PC-3 (cell line): Measurements from ENCODE around the gene ILF2. TPM values are rescaled to one million over a fixed set of nuclear protein-coding genes. Genes with fewer than 3 reads are reported as not detected.

ENCODE experiments used
- ATAC-seq: fragments of 200-7000 bp; cut with Tn5 transposase; 2 replicates; pipeline ENCODE4 v1.9.1; 2020; ENCODE audit warnings: mild to moderate bottlenecking, moderate library complexity
- BruUV-seq: library from RNA; stranded (reverse); fragments of 400-500 nt; replicated peaks from 2 replicates; lab custom pipeline; 2021; lab: Mats Ljungman, UMichigan
- CTCF ChIA-PET: fragments of 300-600 bp; sonication (Branson Sonifier 250); formaldehyde crosslinking; loops from one replicate; lab custom pipeline; 2022; ENCODE audit warnings: antibody characterized with exemption; lab: Charles Lee
- POLR2A ChIA-PET: fragments of 300-600 bp; sonication (Branson Sonifier 250); formaldehyde crosslinking; loops from one replicate; lab custom pipeline; 2022; ENCODE audit warnings: antibody characterized with exemption; ENCODE audit not compliant: unreplicated experiment; lab: Charles Lee
- DNase-seq: peaks from one replicate; pipeline ENCODE4 v3.0.0-alpha.2; 2015
- H2AFZ ChIP-seq: fragments of 300-600 bp; sonication (generic); 2 replicates; pipeline ENCODE4 v1.6.0; 2016; ENCODE audit warnings: antibody characterized with exemption, low read length
- H3F3A ChIP-seq: fragments of 300-600 bp; sonication (generic); one replicate; pipeline ENCODE4 v1.6.0; 2017; ENCODE audit warnings: antibody characterized with exemption, low read length, control low read depth, mild to moderate bottlenecking; ENCODE audit not compliant: unreplicated experiment
- H3K27ac ChIP-seq: fragments of 300-600 bp; sonication (generic); 2 replicates; pipeline ENCODE4 v1.5.1; 2016; ENCODE audit warnings: mild to moderate bottlenecking, low read length
- H3K27me3 ChIP-seq: fragments of 300-600 bp; sonication (generic); 2 replicates; pipeline ENCODE4 v1.6.1; 2016; ENCODE audit warnings: low read length, mixed read lengths
- H3K36me3 ChIP-seq: fragments of 300-600 bp; sonication (generic); 2 replicates; pipeline ENCODE4 v1.6.1; 2016; ENCODE audit warnings: low read depth, mixed run types, low read length, mixed read lengths
- H3K4me1 ChIP-seq: fragments of 300-600 bp; sonication (generic); 2 replicates; pipeline ENCODE4 v1.5.1; 2016; ENCODE audit warnings: low read length; ENCODE audit not compliant: insufficient read depth
- H3K4me2 ChIP-seq: fragments of 300-600 bp; sonication (generic); 2 replicates; pipeline ENCODE4 v1.6.0; 2016; ENCODE audit warnings: low read length
- H3K4me3 ChIP-seq: fragments of 300-600 bp; sonication (generic); 2 replicates; pipeline ENCODE4 v1.5.1; 2016; ENCODE audit warnings: mild to moderate bottlenecking, low read length, mixed read lengths
- H3K79me2 ChIP-seq: fragments of 300-600 bp; sonication (generic); 2 replicates; pipeline ENCODE4 v1.6.1; 2017; ENCODE audit warnings: low read length, mixed read lengths
- H3K9ac ChIP-seq: fragments of 300-600 bp; sonication (generic); 2 replicates; pipeline ENCODE4 v1.6.0; 2016; ENCODE audit warnings: mild to moderate bottlenecking, low read length
- H3K9me2 ChIP-seq: fragments of 300-600 bp; sonication (generic); replicated peaks from 2 replicates; pipeline ENCODE4 v1.6.1; 2016; ENCODE audit warnings: mixed run types, low read length, mixed read lengths
- H3K9me3 ChIP-seq: fragments of 300-600 bp; sonication (generic); 2 replicates; pipeline ENCODE4 v1.6.1; 2016; ENCODE audit warnings: low read length, mixed read lengths
- H4K20me1 ChIP-seq: fragments of 300-600 bp; sonication (generic); 2 replicates; pipeline ENCODE4 v1.6.1; 2016; ENCODE audit warnings: low read length, mixed read lengths
- EZH2 ChIP-seq: fragments of 300-600 bp; sonication (generic); IDR thresholded peaks from one replicate; pipeline ENCODE4 v1.6.1; 2017; ENCODE audit warnings: antibody characterized with exemption, mild to moderate bottlenecking, low read length; ENCODE audit not compliant: unreplicated experiment
- EZH2phosphoT487 ChIP-seq: fragments of 300-600 bp; sonication (generic); IDR thresholded peaks from 2 replicates; pipeline ENCODE4 v1.6.1; 2018; ENCODE audit warnings: mild to moderate bottlenecking, antibody characterized with exemption, low read length, borderline replicate concordance
- intact Hi-C: fragments of 100-400 bp; cut with micrococcal nuclease; formaldehyde crosslinking; loops from 2 replicates; pipeline ENCODE4 v1.9.0; 2023
- total RNA-seq: library from RNA; depleted of rRNA; stranded (reverse); fragments of >200 nt; gene quantifications from 2 replicates; pipeline ENCODE4 v1.2.3, GENCODE V29; 2014
- TF ChIP-seq, protein P1 (sequence below): fragments of 300-600 bp; sonication (generic); conservative IDR thresholded peaks from 2 replicates; pipeline ENCODE4 v1.5.1; 2017; ENCODE audit warnings: antibody characterized with exemption, low read depth, mild to moderate bottlenecking, low read length

Gene ILF2
- total RNA-seq, 1 experiment from 2014 or later = 439 TPM

DNA sequence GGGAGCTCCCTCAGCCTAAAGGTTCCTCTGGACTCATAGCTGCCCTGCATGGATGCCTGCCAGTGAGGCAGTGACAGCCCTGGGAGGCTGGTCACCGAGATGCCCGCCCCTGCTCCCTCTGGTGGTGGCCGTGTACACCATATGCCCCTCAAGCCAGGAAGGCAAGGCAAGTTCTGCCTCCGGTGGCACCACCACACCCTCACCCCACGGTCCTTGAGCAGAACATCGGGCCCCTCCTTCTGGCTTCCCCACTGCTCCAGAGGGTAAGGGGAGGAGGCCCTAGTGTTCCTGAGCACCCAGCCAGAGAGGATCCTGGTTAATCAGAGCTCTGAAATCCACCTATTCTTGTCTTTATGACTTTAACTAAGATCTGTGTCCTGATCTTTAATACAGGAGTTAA, 53.1 kb downstream of the ILF2 start:
- POLR2A ChIA-PET = interaction anchor here (0.7 to 2.2 kb wide), 2 partner anchors 9 to 102 kb away, joined by 4 to 12 read pairs; partner anchors contain the start of gene S100A13
- peak; percentile 71 for ATAC-seq

DNA sequence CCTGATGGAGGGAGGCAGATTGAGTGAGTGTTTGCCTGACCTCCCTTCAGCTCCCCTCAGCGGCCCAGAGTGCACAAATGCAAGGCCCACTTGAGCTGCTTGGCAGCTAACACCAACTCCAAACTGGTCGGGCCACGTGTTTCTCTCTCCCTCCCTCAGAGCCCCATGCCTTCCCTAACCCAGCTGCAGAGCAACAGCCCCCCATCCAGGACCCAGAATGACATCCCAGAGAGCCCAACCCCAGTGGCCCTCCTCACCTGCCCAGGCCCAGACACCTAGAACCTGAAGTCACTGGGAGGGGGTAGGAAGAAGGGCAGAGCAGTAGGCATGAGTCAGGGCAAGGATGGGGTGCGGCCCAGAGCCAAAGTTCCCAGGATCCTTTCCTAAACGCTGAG, 53.9 kb downstream of the ILF2 start:
- ATAC-seq (peak; percentile 0; the same call in 1 of the 2 replicates), DNase-seq (no peak)
- Histone ChIP-seq H3K27me3 (no peaks in the 10 kb centered on the region), H3F3A (peaks cover 9% of the 10 kb centered on the region), H3K9me2 (no peaks in the 10 kb centered on the region), H3K27ac (peak overlapping the region; percentile 87), H3K4me2 (peak overlapping the region; percentile 81), H2AFZ (no peak overlapping the region), H3K79me2 (peaks cover 50% of the 10 kb centered on the region), H3K36me3 (peaks cover 24% of the 10 kb centered on the region), H3K9ac (peak overlapping the region; percentile 67), H3K4me1 (peaks cover 49% of the 10 kb centered on the region), H4K20me1 (no peaks in the 10 kb centered on the region), H3K4me3 (no peak overlapping the region), H3K9me3 (no peaks in the 10 kb centered on the region)
- intact Hi-C loops = loop anchor here (1.0 to 2.0 kb wide), 2 partner anchors 45 to 106 kb away; no protein-coding TSS in a partner anchor
- ChIA-PET CTCF (interaction anchor here (0.6 to 2.6 kb wide), 7 partner anchors 10 to 84 kb away, joined by 3 to 14 read pairs (median 4); partner anchors contain the start of genes CHTOP and S100A13), POLR2A (interaction anchor here (1.1 to 2.2 kb wide), 2 partner anchors 10 to 17 kb away, joined by 3 to 12 read pairs; partner anchors contain the start of gene S100A13)
- no peak for TF ChIP-seq EZH2phosphoT487
- TF ChIP-seq EZH2 = no peak
- TF ChIP-seq, protein P1, sequence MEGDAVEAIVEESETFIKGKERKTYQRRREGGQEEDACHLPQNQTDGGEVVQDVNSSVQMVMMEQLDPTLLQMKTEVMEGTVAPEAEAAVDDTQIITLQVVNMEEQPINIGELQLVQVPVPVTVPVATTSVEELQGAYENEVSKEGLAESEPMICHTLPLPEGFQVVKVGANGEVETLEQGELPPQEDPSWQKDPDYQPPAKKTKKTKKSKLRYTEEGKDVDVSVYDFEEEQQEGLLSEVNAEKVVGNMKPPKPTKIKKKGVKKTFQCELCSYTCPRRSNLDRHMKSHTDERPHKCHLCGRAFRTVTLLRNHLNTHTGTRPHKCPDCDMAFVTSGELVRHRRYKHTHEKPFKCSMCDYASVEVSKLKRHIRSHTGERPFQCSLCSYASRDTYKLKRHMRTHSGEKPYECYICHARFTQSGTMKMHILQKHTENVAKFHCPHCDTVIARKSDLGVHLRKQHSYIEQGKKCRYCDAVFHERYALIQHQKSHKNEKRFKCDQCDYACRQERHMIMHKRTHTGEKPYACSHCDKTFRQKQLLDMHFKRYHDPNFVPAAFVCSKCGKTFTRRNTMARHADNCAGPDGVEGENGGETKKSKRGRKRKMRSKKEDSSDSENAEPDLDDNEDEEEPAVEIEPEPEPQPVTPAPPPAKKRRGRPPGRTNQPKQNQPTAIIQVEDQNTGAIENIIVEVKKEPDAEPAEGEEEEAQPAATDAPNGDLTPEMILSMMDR = no peak
- BruUV-seq = no TSS peak

More for the DNA sequence above, 53.1 kb downstream of the ILF2 start:
- Histone ChIP-seq H3K9me2 (no peaks in the 10 kb centered on the region), H3K27me3 (no peaks in the 10 kb centered on the region), H3K79me2 (peaks cover 43% of the 10 kb centered on the region), H4K20me1 (no peaks in the 10 kb centered on the region), H3K36me3 (peaks cover 30% of the 10 kb centered on the region), H3K9me3 (no peaks in the 10 kb centered on the region), H3K4me2 (peak overlapping the region; percentile 34), H3K4me3 (no peak overlapping the region), H3F3A (peaks cover 5% of the 10 kb centered on the region), H3K9ac (peak overlapping the region; percentile 67), H3K4me1 (peaks cover 49% of the 10 kb centered on the region), H3K27ac (peak overlapping the region; percentile 87), H2AFZ (no peak overlapping the region)
- intact Hi-C loops = loop anchor here (1.0 to 2.0 kb wide), 2 partner anchors 45 to 107 kb away; no protein-coding TSS in a partner anchor
- no TSS peak for BruUV-seq
- TF ChIP-seq, protein P1 = peak; percentile 95
- no peak for TF ChIP-seq EZH2
- TF ChIP-seq EZH2phosphoT487 = no peak
- DNase-seq = peak; percentile 96
- CTCF ChIA-PET = interaction anchor here (0.6 to 2.6 kb wide), 6 partner anchors 10 to 85 kb away, joined by 3 to 14 read pairs (median 4); partner anchors contain the start of genes CHTOP and S100A13
